SK-N-SH (cell line): Measurements from ENCODE around the gene LYL1. TPM values are rescaled to one million over a fixed set of nuclear protein-coding genes. Genes with fewer than 3 reads are reported as not detected.

Experiments
- EZH2phosphoT487 ChIP-seq: fragments of 200-600 bp; sonication (generic); IDR thresholded peaks from 2 replicates; pipeline ENCODE4 v1.6.1; 2017; ENCODE audit warnings: low read depth, mixed run types, mild to moderate bottlenecking, antibody characterized with exemption, moderate library complexity, borderline replicate concordance
- FOSL2 ChIP-seq: IDR thresholded peaks from 2 replicates; pipeline ENCODE4 v1.4.0; 2012; ENCODE audit warnings: low read depth, mild to moderate bottlenecking, moderate library complexity, borderline replicate concordance
- FOXM1 ChIP-seq: IDR thresholded peaks from 2 replicates; pipeline ENCODE4 v1.4.0; 2012; ENCODE audit warnings: low read depth, mild to moderate bottlenecking
- GABPA ChIP-seq: IDR thresholded peaks from 2 replicates; pipeline ENCODE4 v1.4.0; 2012; ENCODE audit warnings: low read depth, mild to moderate bottlenecking
- IRF3 ChIP-seq: fragments of 150-350 bp; IDR thresholded peaks from 2 replicates; pipeline ENCODE4 v1.6.1; 2016; ENCODE audit warnings: mild to moderate bottlenecking, low read depth, low read length
- JUND ChIP-seq: IDR thresholded peaks from 2 replicates; pipeline ENCODE4 v1.4.0; 2012
- NRF1 ChIP-seq: IDR thresholded peaks from 2 replicates; pipeline ENCODE4 v1.6.1; 2012; ENCODE audit warnings: low read depth, mild to moderate bottlenecking, low read length
- POLR2AphosphoS5 ChIP-seq: IDR thresholded peaks from 2 replicates; pipeline ENCODE4 v1.6.1; 2012; ENCODE audit warnings: low read depth, low read length
- RAD21 ChIP-seq: IDR thresholded peaks from 2 replicates; pipeline ENCODE4 v1.6.1; 2012; ENCODE audit warnings: mild to moderate bottlenecking, low read length
- RCOR1 ChIP-seq: fragments of 150-350 bp; IDR thresholded peaks from 2 replicates; pipeline ENCODE4 v1.6.1; 2017; ENCODE audit warnings: antibody characterized with exemption, low read length
- RFX5 ChIP-seq: IDR thresholded peaks from 2 replicates; pipeline ENCODE4 v1.6.1; 2012; ENCODE audit warnings: mild to moderate bottlenecking, improper control_type of control experiment, low read length
- TAF1 ChIP-seq: IDR thresholded peaks from 2 replicates; pipeline ENCODE4 v1.6.1; 2012; ENCODE audit warnings: low read depth, mild to moderate bottlenecking, low read length, moderate library complexity, borderline replicate concordance
- TCF12 ChIP-seq: IDR thresholded peaks from 2 replicates; pipeline ENCODE4 v1.4.0; 2012
- TEAD4 ChIP-seq: IDR thresholded peaks from 2 replicates; pipeline ENCODE4 v1.4.0; 2012; ENCODE audit warnings: mild to moderate bottlenecking, borderline replicate concordance; ENCODE audit not compliant: insufficient read depth
- USF1 ChIP-seq: IDR thresholded peaks from 2 replicates; pipeline ENCODE4 v1.4.0; 2012; ENCODE audit warnings: low read depth, borderline replicate concordance
- YY1 ChIP-seq: IDR thresholded peaks from 2 replicates; pipeline ENCODE4 v1.4.0; 2012; ENCODE audit warnings: low read depth, mild to moderate bottlenecking
- polyA plus RNA-seq, 3 experiments: library from polyadenylated mRNA; depleted of rRNA; stranded (reverse); fragments of >200 nt; gene quantifications; 2 replicates each; pipeline ENCODE4 v1.2.3, GENCODE V29; 2012
- TF ChIP-seq, protein P1 (sequence below): fragments of 200-600 bp; sonication (generic); IDR thresholded peaks from 2 replicates; pipeline ENCODE4 v1.6.1; 2017; ENCODE audit warnings: antibody characterized with exemption, mild to moderate bottlenecking, moderate library complexity
- TF ChIP-seq, protein P2 (sequence below): IDR thresholded peaks from 2 replicates; pipeline ENCODE4 v1.6.1; 2012; ENCODE audit warnings: mild to moderate bottlenecking, low read depth, low read length, moderate library complexity
- TF ChIP-seq, protein P3 (sequence below): IDR thresholded peaks from 2 replicates; pipeline ENCODE4 v1.4.0; 2012; ENCODE audit warnings: low read depth
- TF ChIP-seq, protein P4 (sequence below): IDR thresholded peaks from 2 replicates; pipeline ENCODE4; 2012

Gene LYL1
- polyA plus RNA-seq, 1 of the 3 experiments (the other 2 are of a cell fraction) = 2.2 TPM

DNA sequence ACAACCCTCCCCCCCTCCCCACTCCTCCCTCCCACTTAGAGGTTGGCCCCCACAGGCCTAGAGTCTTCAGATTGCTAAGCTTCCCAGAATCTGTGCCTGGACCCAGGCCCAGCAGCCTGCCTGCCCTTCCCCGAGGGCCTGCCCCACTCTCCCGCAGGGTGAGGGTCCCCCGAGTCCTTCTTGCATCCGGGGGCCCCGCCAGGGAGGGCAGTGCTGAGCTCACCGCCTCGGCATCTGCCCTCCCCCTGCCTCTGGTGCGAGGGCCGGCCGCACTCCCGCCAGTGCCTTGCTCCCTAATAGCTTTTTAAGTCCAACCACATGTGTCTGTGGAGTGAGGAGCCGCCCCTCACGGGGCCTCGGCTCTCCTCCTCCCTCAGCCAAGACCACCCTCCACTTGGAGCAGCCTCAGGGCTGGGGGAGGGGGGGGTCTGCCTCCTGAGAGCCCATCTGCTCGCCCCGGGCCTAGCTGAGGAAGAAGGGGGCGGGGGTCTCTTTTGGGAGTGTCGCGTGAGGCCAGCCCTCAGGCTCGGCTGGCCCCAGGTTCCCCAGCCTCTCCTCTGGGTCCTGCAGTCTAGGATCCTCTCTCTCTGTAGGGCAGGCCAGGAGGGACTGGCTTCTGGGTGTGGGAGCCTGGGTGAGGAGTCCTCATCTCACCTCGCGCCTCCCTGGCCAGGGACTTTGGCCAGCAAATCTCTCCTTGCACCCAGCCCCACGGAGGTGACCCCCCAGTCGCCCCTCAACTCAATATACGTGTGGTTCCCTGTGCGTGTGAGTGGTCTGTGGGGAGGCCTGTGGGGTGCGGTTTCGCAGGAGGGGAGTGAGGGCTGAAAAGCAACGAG lies 47.2 kb downstream of the LYL1 start (continued):
- TF ChIP-seq GABPA (no peak; the same call in 1 of the 2 replicates), POLR2AphosphoS5 (peak; percentile 33; the same call in 1 of the 2 replicates), FOXM1 (peak; percentile 46; the same call in 1 of the 2 replicates), JUND (peak; percentile 80), TAF1 (peak; percentile 21; the same call in 1 of the 2 replicates), YY1 (no peak), TEAD4 (peak; percentile 93), USF1 (no peak), NRF1 (no peak), EZH2phosphoT487 (no peak), RAD21 (no peak), FOSL2 (peak; percentile 64), RCOR1 (0 out of 2 replicates have a peak, but pooled peaks have one; percentile 21), RFX5 (no peak), TCF12 (peak; percentile 92), IRF3 (no peak)
- TF ChIP-seq, protein P1, sequence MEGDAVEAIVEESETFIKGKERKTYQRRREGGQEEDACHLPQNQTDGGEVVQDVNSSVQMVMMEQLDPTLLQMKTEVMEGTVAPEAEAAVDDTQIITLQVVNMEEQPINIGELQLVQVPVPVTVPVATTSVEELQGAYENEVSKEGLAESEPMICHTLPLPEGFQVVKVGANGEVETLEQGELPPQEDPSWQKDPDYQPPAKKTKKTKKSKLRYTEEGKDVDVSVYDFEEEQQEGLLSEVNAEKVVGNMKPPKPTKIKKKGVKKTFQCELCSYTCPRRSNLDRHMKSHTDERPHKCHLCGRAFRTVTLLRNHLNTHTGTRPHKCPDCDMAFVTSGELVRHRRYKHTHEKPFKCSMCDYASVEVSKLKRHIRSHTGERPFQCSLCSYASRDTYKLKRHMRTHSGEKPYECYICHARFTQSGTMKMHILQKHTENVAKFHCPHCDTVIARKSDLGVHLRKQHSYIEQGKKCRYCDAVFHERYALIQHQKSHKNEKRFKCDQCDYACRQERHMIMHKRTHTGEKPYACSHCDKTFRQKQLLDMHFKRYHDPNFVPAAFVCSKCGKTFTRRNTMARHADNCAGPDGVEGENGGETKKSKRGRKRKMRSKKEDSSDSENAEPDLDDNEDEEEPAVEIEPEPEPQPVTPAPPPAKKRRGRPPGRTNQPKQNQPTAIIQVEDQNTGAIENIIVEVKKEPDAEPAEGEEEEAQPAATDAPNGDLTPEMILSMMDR = no peak
- TF ChIP-seq, protein P2, sequence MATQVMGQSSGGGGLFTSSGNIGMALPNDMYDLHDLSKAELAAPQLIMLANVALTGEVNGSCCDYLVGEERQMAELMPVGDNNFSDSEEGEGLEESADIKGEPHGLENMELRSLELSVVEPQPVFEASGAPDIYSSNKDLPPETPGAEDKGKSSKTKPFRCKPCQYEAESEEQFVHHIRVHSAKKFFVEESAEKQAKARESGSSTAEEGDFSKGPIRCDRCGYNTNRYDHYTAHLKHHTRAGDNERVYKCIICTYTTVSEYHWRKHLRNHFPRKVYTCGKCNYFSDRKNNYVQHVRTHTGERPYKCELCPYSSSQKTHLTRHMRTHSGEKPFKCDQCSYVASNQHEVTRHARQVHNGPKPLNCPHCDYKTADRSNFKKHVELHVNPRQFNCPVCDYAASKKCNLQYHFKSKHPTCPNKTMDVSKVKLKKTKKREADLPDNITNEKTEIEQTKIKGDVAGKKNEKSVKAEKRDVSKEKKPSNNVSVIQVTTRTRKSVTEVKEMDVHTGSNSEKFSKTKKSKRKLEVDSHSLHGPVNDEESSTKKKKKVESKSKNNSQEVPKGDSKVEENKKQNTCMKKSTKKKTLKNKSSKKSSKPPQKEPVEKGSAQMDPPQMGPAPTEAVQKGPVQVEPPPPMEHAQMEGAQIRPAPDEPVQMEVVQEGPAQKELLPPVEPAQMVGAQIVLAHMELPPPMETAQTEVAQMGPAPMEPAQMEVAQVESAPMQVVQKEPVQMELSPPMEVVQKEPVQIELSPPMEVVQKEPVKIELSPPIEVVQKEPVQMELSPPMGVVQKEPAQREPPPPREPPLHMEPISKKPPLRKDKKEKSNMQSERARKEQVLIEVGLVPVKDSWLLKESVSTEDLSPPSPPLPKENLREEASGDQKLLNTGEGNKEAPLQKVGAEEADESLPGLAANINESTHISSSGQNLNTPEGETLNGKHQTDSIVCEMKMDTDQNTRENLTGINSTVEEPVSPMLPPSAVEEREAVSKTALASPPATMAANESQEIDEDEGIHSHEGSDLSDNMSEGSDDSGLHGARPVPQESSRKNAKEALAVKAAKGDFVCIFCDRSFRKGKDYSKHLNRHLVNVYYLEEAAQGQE = no peak
- TF ChIP-seq, protein P3, sequence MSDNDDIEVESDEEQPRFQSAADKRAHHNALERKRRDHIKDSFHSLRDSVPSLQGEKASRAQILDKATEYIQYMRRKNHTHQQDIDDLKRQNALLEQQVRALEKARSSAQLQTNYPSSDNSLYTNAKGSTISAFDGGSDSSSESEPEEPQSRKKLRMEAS = peak; percentile 93
- TF ChIP-seq, protein P4, sequence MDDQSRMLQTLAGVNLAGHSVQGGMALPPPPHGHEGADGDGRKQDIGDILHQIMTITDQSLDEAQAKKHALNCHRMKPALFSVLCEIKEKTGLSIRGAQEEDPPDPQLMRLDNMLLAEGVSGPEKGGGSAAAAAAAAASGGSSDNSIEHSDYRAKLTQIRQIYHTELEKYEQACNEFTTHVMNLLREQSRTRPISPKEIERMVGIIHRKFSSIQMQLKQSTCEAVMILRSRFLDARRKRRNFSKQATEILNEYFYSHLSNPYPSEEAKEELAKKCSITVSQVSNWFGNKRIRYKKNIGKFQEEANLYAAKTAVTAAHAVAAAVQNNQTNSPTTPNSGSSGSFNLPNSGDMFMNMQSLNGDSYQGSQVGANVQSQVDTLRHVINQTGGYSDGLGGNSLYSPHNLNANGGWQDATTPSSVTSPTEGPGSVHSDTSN = peak; percentile 60; the same call in 1 of the 2 replicates
- TF ChIP-seq, all 33 proteins: peak for 18
